IPS-18a (cell line): ENCODE measurements around the gene GLUD1.
"Not testable (repeated sequence)": the region's sequence is repeated elsewhere in the genome, so short reads cannot be mapped to it uniquely, and the experiment has no call there.

Source experiments
- H3K27ac ChIP-seq: one replicate; pipeline ENCODE4 v1.5.1; 2013; ENCODE audit warnings: low read length
- H3K27me3 ChIP-seq: one replicate; pipeline ENCODE4 v1.6.1; 2013; ENCODE audit warnings: mild to moderate bottlenecking, low read length; ENCODE audit not compliant: control insufficient read depth, insufficient read depth
- H3K36me3 ChIP-seq: one replicate; pipeline ENCODE4 v1.6.1; 2013; ENCODE audit warnings: low read depth, low read length; ENCODE audit not compliant: control insufficient read depth
- H3K4me1 ChIP-seq: one replicate; pipeline ENCODE4 v1.6.1; 2013; ENCODE audit warnings: low read depth, low read length; ENCODE audit not compliant: control insufficient read depth
- H3K4me3 ChIP-seq: one replicate; pipeline ENCODE4 v1.5.1; 2013; ENCODE audit warnings: low read length
- H3K9ac ChIP-seq: one replicate; pipeline ENCODE4 v1.6.1; 2013; ENCODE audit warnings: mild to moderate bottlenecking, low read length, moderate library complexity
- H3K9me3 ChIP-seq: one replicate; pipeline ENCODE4 v1.6.1; 2013; ENCODE audit warnings: low read depth, low read length; ENCODE audit not compliant: control insufficient read depth

The GLUD1 gene

GRCh38 chr10:87008303-87008702 lies 86.3 kb downstream of the GLUD1 start:
- H3K27ac ChIP-seq, H3K4me3 ChIP-seq: not testable (repeated sequence)

GRCh38 chr10:87007674-87008073 lies 87.0 kb downstream of the GLUD1 start:
- H3K4me3 ChIP-seq = not testable (repeated sequence)

More at GRCh38 chr10:87008303-87008702, 86.3 kb downstream of the GLUD1 start:
- H3K9me3 ChIP-seq, H3K4me1 ChIP-seq, H3K9ac ChIP-seq, H3K27me3 ChIP-seq, H3K36me3 ChIP-seq: not testable (repeated sequence)

GRCh38 chr10:87007124-87007523 lies 87.5 kb downstream of the GLUD1 start:
- not testable (repeated sequence) for H3K36me3 ChIP-seq, H3K9ac ChIP-seq, H3K4me1 ChIP-seq, H3K27ac ChIP-seq, H3K27me3 ChIP-seq, H3K4me3 ChIP-seq, H3K9me3 ChIP-seq

More at GRCh38 chr10:87007674-87008073, 87.0 kb downstream of the GLUD1 start:
- H3K27ac ChIP-seq, H3K36me3 ChIP-seq, H3K27me3 ChIP-seq, H3K4me1 ChIP-seq, H3K9ac ChIP-seq, H3K9me3 ChIP-seq: not testable (repeated sequence)

- Histone ChIP-seq H3K27me3 (no peaks in the 10 kb centered on the region), H3K9ac (no peak overlapping the region), H3K27ac (no peak overlapping the region), H3K4me3 (no peak overlapping the region), H3K4me1 (no peaks in the 10 kb centered on the region), H3K36me3 (no peaks in the 10 kb centered on the region), H3K9me3 (no peaks in the 10 kb centered on the region)
Measured at GRCh38 chr10:87000491-87000890, 94.2 kb downstream of the GLUD1 start.
